K562 (cell line): Measurements from ENCODE around the gene SAP25. TPM values are rescaled to one million over a fixed set of nuclear protein-coding genes. Genes with fewer than 3 reads are reported as not detected.

Experiments used
- ATF1 ChIP-seq, 2 experiments: fragments of 450-650 bp in 1 of 2; IDR thresholded peaks; 2 replicates each; pipeline ENCODE4 v1.6.1; 2016; ENCODE audit warnings: missing compliant biosample characterization in 1 of 2, missing genetic modification characterization in 1 of 2
- CBX3 ChIP-seq, 2 experiments: IDR thresholded peaks; 1 replicate in 1 of 2; 2 replicates in 1 of 2; pipeline ENCODE4 v1.6.1; 2012; ENCODE audit warnings: inconsistent platforms in 2 of 2, low read length in 2 of 2, borderline replicate concordance in 1 of 2, control low read depth in 1 of 2
- CXXC5 ChIP-seq: fragments of 250-450 bp; sonication (Bioruptor Pico); IDR thresholded peaks from 2 replicates; pipeline ENCODE4 v1.8.0; 2022; ENCODE audit warnings: inconsistent platforms, mild to moderate bottlenecking, moderate library complexity
- FOXA3 ChIP-seq, 2 experiments: fragments of 450-650 bp in 1 of 2; sonication (generic) in 1 of 2; formaldehyde crosslinking; IDR thresholded peaks in 1 of 2; conservative IDR thresholded peaks in 1 of 2; 2 replicates each; pipeline versions ENCODE4 v1.4.0 to v1.8.0; 2020 to 2022; ENCODE audit warnings: mild to moderate bottlenecking in 2 of 2, missing genetic modification reagents in 1 of 2
- GABPA ChIP-seq: fragments of 200-800 bp; sonication (Bioruptor generic); conservative IDR thresholded peaks from 2 replicates; pipeline ENCODE4 v1.6.1; 2016; ENCODE audit warnings: low read depth, missing genetic modification characterization, missing compliant biosample characterization
- NFXL1 ChIP-seq: fragments of 450-650 bp; formaldehyde crosslinking; IDR thresholded peaks from 2 replicates; pipeline ENCODE4 v1.4.0; 2021; ENCODE audit warnings: mild to moderate bottlenecking
- PHTF2 ChIP-seq: fragments of 250-450 bp; sonication (Bioruptor Pico); IDR thresholded peaks from 2 replicates; pipeline ENCODE4 v1.5.0; 2021; ENCODE audit warnings: mild to moderate bottlenecking
- PRDM10 ChIP-seq: fragments of 450-650 bp; IDR thresholded peaks from 2 replicates; pipeline ENCODE4 v1.6.1; 2018; ENCODE audit not compliant: partially characterized antibody
- RBFOX2 ChIP-seq: fragments of 200-400 bp; formaldehyde crosslinking; IDR thresholded peaks from 2 replicates; pipeline ENCODE4 v1.6.1; 2017; ENCODE audit warnings: low read depth, mild to moderate bottlenecking, low read length, moderate library complexity
- SNAPC5 ChIP-seq: fragments of 250-450 bp; sonication (Bioruptor Pico); IDR thresholded peaks from 2 replicates; pipeline ENCODE4 v1.8.0; 2021; ENCODE audit warnings: moderate library complexity, mild to moderate bottlenecking, inconsistent platforms
- SPI1 ChIP-seq: IDR thresholded peaks from 2 replicates; pipeline ENCODE4 v1.6.1; 2011; ENCODE audit warnings: low read depth, low read length, control low read depth, borderline replicate concordance
- TEAD1 ChIP-seq, 2 experiments: fragments of 450-650 bp in 1 of 2; sonication (generic) in 1 of 2; formaldehyde crosslinking; IDR thresholded peaks; 2 replicates each; pipeline versions ENCODE4 v1.4.0 to v1.8.0; 2020 to 2022; ENCODE audit warnings: mild to moderate bottlenecking in 2 of 2, missing genetic modification reagents in 1 of 2
- TSC22D4 ChIP-seq: fragments of 450-650 bp; IDR thresholded peaks from 2 replicates; pipeline ENCODE4 v1.6.1; 2016; ENCODE audit warnings: missing genetic modification characterization, missing biosample characterization, control low read depth
- ZC3H8 ChIP-seq: fragments of 450-650 bp; IDR thresholded peaks from 2 replicates; pipeline ENCODE4 v1.6.1; 2017
- polyA plus RNA-seq, 8 experiments: library from polyadenylated mRNA; depleted of rRNA in 4 of 8; stranded (reverse) in 5 of 8; unstranded in 3 of 8; fragments of >200 nt; fragmentation: Nextera tagmentation in 2 of 8; fragmentation: Illumina TruSeq in 1 of 8; extraction: Ambion mirVana in 2 of 8; extraction: Trizol in 1 of 8; gene quantifications; 2 replicates each; pipeline versions ENCODE4 v1.2.1 to v1.2.3, GENCODE V29; 2011 to 2014; ENCODE audit warnings: inconsistent platforms in 1 of 8, missing spikeins in 1 of 8
- total RNA-seq, 7 experiments: library from RNA; depleted of rRNA in 6 of 7; stranded (reverse); fragments of >200 nt in 6 of 7; fragmentation: Illumina TruSeq in 2 of 7; extraction: Trizol in 2 of 7; gene quantifications; 2 replicates each; pipeline versions ENCODE4 v1.2.1 to v1.2.3, GENCODE V29; 2011 to 2021; ENCODE audit warnings: low replicate concordance in 1 of 7

Gene SAP25
- total and polyA plus RNA-seq, 9 of the 15 experiments (the other 6 are each of a cell fraction or from before 2014, with no cell fraction given), result 0.13 to 5.3 (median 0.78) TPM; not detected in 1

- TF ChIP-seq CBX3 (IDR thresholded peaks at IDR 0.05; ENCODE audit: borderline replicate concordance in 1 of 2, low read length in 2 of 2), result no peak
- no peak for TF ChIP-seq ATF1 (CRISPR knock-in tag; IDR thresholded peaks at IDR 0.05)
- TF ChIP-seq ATF1 (tag; IDR thresholded peaks at IDR 0.05), result no peak
- peak; percentile 69 for TF ChIP-seq GABPA (tag)
- no peak for TF ChIP-seq SPI1
- TF ChIP-seq PRDM10, result no peak
- TF ChIP-seq RBFOX2, result 0 out of 2 replicates have a peak, but pooled peaks have one; percentile 14
- TF ChIP-seq NFXL1 (CRISPR knock-in tag), result no peak
- TF ChIP-seq PHTF2 (CRISPR knock-in tag), result no peak
- TF ChIP-seq TEAD1 (CRISPR knock-in tag; IDR thresholded peaks at IDR 0.05), result 0 out of 4 replicates have a peak, but pooled peaks of 1 of the 2 experiments have one; percentile 25
- no peak for TF ChIP-seq TSC22D4 (tag)
- no peak for TF ChIP-seq ZC3H8
- TF ChIP-seq FOXA3 (CRISPR knock-in tag; conservative IDR thresholded peaks at IDR 0.05 in 1 of 2, IDR thresholded peaks at IDR 0.05 in 1 of 2), result 0 out of 4 replicates have a peak, but pooled peaks of 1 of the 2 experiments have one; percentile 50
- no peak for TF ChIP-seq CXXC5 (CRISPR knock-in tag)
- TF ChIP-seq SNAPC5 (CRISPR knock-in tag), result no peak
Measured at GRCh38 chr7:100583132-100584053, 9.7 kb upstream of the SAP25 start (continued).
